Non-pigmented ciliary epithelial cell (primary cell): Measurements from ENCODE around the gene NEUROG3.

ENCODE experiments used
- DNase-seq: peaks from one replicate; pipeline ENCODE4 v3.0.0-alpha.2; 2010; ENCODE audit warnings: low read depth

NEUROG3 gene

GRCh38 chr10:69573056-69573806 is at the start of gene NEUROG3:
Gene NEUROG3, minus strand, starts transcription at chr10:69573422. Its CDS starts 379 bp downstream, at chr10:69573043.
- no peak for DNase-seq

GRCh38 chr10:69620625-69621024 is 47.4 kb upstream of the NEUROG3 start:
- no peak for DNase-seq

GRCh38 chr10:69619626-69620025 is 46.4 kb upstream of the NEUROG3 start:
- DNase-seq: no peak

- no peak for DNase-seq
Measured at GRCh38 chr10:69618746-69619145, 45.5 kb upstream of the NEUROG3 start.

GRCh38 chr10:69616358-69616757 is 43.1 kb upstream of the NEUROG3 start:
- DNase-seq: no peak

- no peak for DNase-seq
Measured at GRCh38 chr10:69614130-69614529, 40.9 kb upstream of the NEUROG3 start.

- DNase-seq: no peak
Measured at GRCh38 chr10:69612760-69613159, 39.5 kb upstream of the NEUROG3 start.

- no peak for DNase-seq
Measured at GRCh38 chr10:69609077-69609476, 35.9 kb upstream of the NEUROG3 start.

- no peak for DNase-seq
Measured at GRCh38 chr10:69600761-69601330, 27.6 kb upstream of the NEUROG3 start.

GRCh38 chr10:69588358-69588757 is 15.1 kb upstream of the NEUROG3 start:
- no peak for DNase-seq

- DNase-seq: no peak
Measured at GRCh38 chr10:69584624-69585023, 11.4 kb upstream of the NEUROG3 start.

- no peak for DNase-seq
Measured at GRCh38 chr10:69583106-69583505, 9.9 kb upstream of the NEUROG3 start.

GRCh38 chr10:69580435-69580834 is 7.2 kb upstream of the NEUROG3 start:
- DNase-seq: no peak

- no peak for DNase-seq
Measured at GRCh38 chr10:69579464-69580060, 6.3 kb upstream of the NEUROG3 start.

- no peak for DNase-seq
Measured at GRCh38 chr10:69578508-69578991, 5.3 kb upstream of the NEUROG3 start.

GRCh38 chr10:69577268-69578232 is 4.3 kb upstream of the NEUROG3 start:
- DNase-seq: no peak

- no peak for DNase-seq
Measured at GRCh38 chr10:69576334-69577011, 3.3 kb upstream of the NEUROG3 start.

- DNase-seq: no peak
Measured at GRCh38 chr10:69575164-69575722, 2.0 kb upstream of the NEUROG3 start.

GRCh38 chr10:69574571-69574978 is 1.4 kb upstream of the NEUROG3 start:
- DNase-seq: no peak

GRCh38 chr10:69572159-69573055 is 815 bp downstream of the NEUROG3 start:
- DNase-seq: no peak
